H1 (cell line): ENCODE data around the gene INSIG1. TPM values are rescaled to one million over a fixed set of nuclear protein-coding genes. Genes with fewer than 3 reads are reported as not detected.
A peak's percentile ranks its signal among the peaks of the same experiment; 100 is the strongest.

Experiments
- CTCF ChIA-PET: fragments of 300-600 bp; sonication (Branson Sonifier 250); formaldehyde crosslinking; loops from one replicate; lab custom pipeline; 2021; ENCODE audit not compliant: partially characterized antibody; lab: Charles Lee
- POLR2A ChIA-PET: fragments of 300-600 bp; sonication (Branson Sonifier 250); formaldehyde crosslinking; loops from one replicate; lab custom pipeline; 2021; ENCODE audit warnings: inconsistent platforms; ENCODE audit not compliant: partially characterized antibody; lab: Charles Lee
- DNase-seq, 2 experiments: peaks; one replicate each; pipeline versions ENCODE4 v3.0.0 to v3.0.0-alpha.2; 2010 to 2022; ENCODE audit warnings: low spot score in 2 of 2, low read depth in 1 of 2, mixed read lengths in 1 of 2
- FAIRE-seq: peaks from 2 replicates; lab custom pipeline; 2011; peaks lifted over from hg19 to GRCh38; lab: Jason Lieb, UNC
- H2AFZ ChIP-seq: 2 replicates; pipeline ENCODE4 v1.8.1; 2012; ENCODE audit warnings: low read length, inconsistent platforms
- H2AK5ac ChIP-seq: 2 replicates; pipeline ENCODE4 v1.6.1; 2013; ENCODE audit warnings: low read depth, low read length
- H2BK120ac ChIP-seq: replicated peaks from 2 replicates; pipeline ENCODE3; 2013; ENCODE audit warnings: low read depth, low read length, inconsistent platforms
- H2BK12ac ChIP-seq: 2 replicates; pipeline ENCODE4 v1.6.1; 2013; ENCODE audit warnings: low read depth, low read length
- H2BK15ac ChIP-seq: 2 replicates; pipeline ENCODE4 v1.6.1; 2013; ENCODE audit warnings: low read length
- H2BK20ac ChIP-seq: 2 replicates; pipeline ENCODE4 v1.6.1; 2013; ENCODE audit warnings: low read length
- H2BK5ac ChIP-seq: 2 replicates; pipeline ENCODE4 v1.6.1; 2013; ENCODE audit warnings: low read depth, low read length
- H3K14ac ChIP-seq: 2 replicates; pipeline ENCODE4 v1.6.1; 2013; ENCODE audit warnings: inconsistent platforms; ENCODE audit not compliant: insufficient read length
- H3K18ac ChIP-seq: 2 replicates; pipeline ENCODE4 v1.6.1; 2013; ENCODE audit warnings: low read length; ENCODE audit errors: extremely low read depth
- H3K23ac ChIP-seq: 2 replicates; pipeline ENCODE4 v1.6.1; 2013; ENCODE audit warnings: inconsistent platforms; ENCODE audit not compliant: insufficient read length
- H3K23me2 ChIP-seq: 2 replicates; pipeline ENCODE4 v1.6.1; 2013; ENCODE audit warnings: low read depth, low read length
- H3K27ac ChIP-seq: 2 replicates; pipeline ENCODE4 v1.6.1; 2011; ENCODE audit warnings: low read depth, low read length, inconsistent platforms
- H3K27me3 ChIP-seq, 4 experiments: replicated peaks in 1 of 4; 1 replicate in 1 of 4; 2 replicates in 3 of 4; pipeline versions ENCODE4 v1.6.1 to v1.8.1; 2011 to 2013; ENCODE audit warnings: low read length in 3 of 4, mild to moderate bottlenecking in 3 of 4, inconsistent platforms in 2 of 4, mixed read lengths in 2 of 4, moderate library complexity in 1 of 4; ENCODE audit not compliant: control insufficient read depth in 3 of 4, insufficient read depth in 3 of 4; ENCODE audit errors: extremely low read depth in 1 of 4
- H3K36me3 ChIP-seq, 4 experiments: 2 replicates each; pipeline versions ENCODE4 v1.6.1 to v1.8.1; 2011 to 2013; ENCODE audit warnings: mild to moderate bottlenecking in 4 of 4, low read length in 3 of 4, moderate library complexity in 2 of 4, control low read depth in 1 of 4, inconsistent platforms in 1 of 4; ENCODE audit not compliant: insufficient read depth in 4 of 4, control insufficient read depth in 2 of 4
- H3K4ac ChIP-seq: replicated peaks from 2 replicates; pipeline ENCODE3; 2013; ENCODE audit warnings: low read length, low read depth, mixed read lengths, inconsistent platforms; ENCODE audit not compliant: insufficient read length
- H3K4me1 ChIP-seq, 4 experiments: replicated peaks in 1 of 4; 1 replicate in 1 of 4; 2 replicates in 3 of 4; pipeline versions ENCODE4 v1.6.1 to v1.8.1; 2011 to 2013; ENCODE audit warnings: low read length in 3 of 4, inconsistent platforms in 2 of 4, mixed read lengths in 1 of 4; ENCODE audit not compliant: insufficient read depth in 4 of 4, control insufficient read depth in 3 of 4
- H3K4me2 ChIP-seq, 2 experiments: 2 replicates each; pipeline versions ENCODE4 v1.6.1 to v1.8.1; 2011 to 2013; ENCODE audit warnings: low read depth in 2 of 2, low read length in 2 of 2, control low read depth in 1 of 2, inconsistent platforms in 1 of 2, mild to moderate bottlenecking in 1 of 2; ENCODE audit not compliant: insufficient read depth in 1 of 2
- H3K4me3 ChIP-seq, 4 experiments: fragments of 200-600, 300-600 bp in 1 of 4; sonication (generic), shearing (Covaris generic), sonication (Bioruptor Twin) in 1 of 4; 2 replicates each; pipeline versions ENCODE4 v1.5.1 to v1.8.1; 2011 to 2016; ENCODE audit warnings: low read length in 4 of 4, low read depth in 3 of 4, control low read depth in 2 of 4, inconsistent platforms in 2 of 4, mild to moderate bottlenecking in 2 of 4, mixed read lengths in 1 of 4, moderate library complexity in 1 of 4; ENCODE audit not compliant: insufficient read depth in 2 of 4; ENCODE audit errors: extremely low read depth in 1 of 4
- H3K56ac ChIP-seq: replicated peaks from 2 replicates; pipeline ENCODE3; 2013; ENCODE audit warnings: low read depth, mild to moderate bottlenecking, mixed read lengths, low read length, inconsistent platforms; ENCODE audit not compliant: insufficient read length
- H3K79me1 ChIP-seq: 2 replicates; pipeline ENCODE4 v1.6.1; 2013; ENCODE audit warnings: low read depth, low read length, control low read depth
- H3K79me2 ChIP-seq, 2 experiments: 2 replicates each; pipeline versions ENCODE4 v1.6.1 to v1.8.1; 2012 to 2013; ENCODE audit warnings: low read length in 2 of 2, mild to moderate bottlenecking in 2 of 2, inconsistent platforms in 1 of 2; ENCODE audit not compliant: insufficient read depth in 2 of 2, control insufficient read depth in 1 of 2
- H3K9ac ChIP-seq, 4 experiments: replicated peaks in 1 of 4; 1 replicate in 1 of 4; 2 replicates in 3 of 4; pipeline versions ENCODE4 v1.6.1 to v1.8.1; 2011 to 2013; ENCODE audit warnings: low read depth in 3 of 4, low read length in 3 of 4, control low read depth in 2 of 4, mild to moderate bottlenecking in 2 of 4, moderate library complexity in 2 of 4, inconsistent platforms in 1 of 4; ENCODE audit errors: extremely low read depth in 1 of 4
- H3K9me3 ChIP-seq, 2 experiments: 2 replicates each; pipeline versions ENCODE4 v1.6.1 to v1.8.1; 2012 to 2013; ENCODE audit warnings: mild to moderate bottlenecking in 2 of 2, moderate library complexity in 2 of 2, control low read depth in 1 of 2, inconsistent platforms in 1 of 2, low read depth in 1 of 2, low read length in 1 of 2, mixed read lengths in 1 of 2; ENCODE audit not compliant: insufficient read depth in 2 of 2
- H4K20me1 ChIP-seq, 2 experiments: replicated peaks in 1 of 2; 2 replicates each; pipeline versions ENCODE3 to v1.8.1; 2011 to 2013; ENCODE audit warnings: inconsistent platforms in 2 of 2, low read length in 2 of 2, mild to moderate bottlenecking in 1 of 2; ENCODE audit not compliant: insufficient read depth in 2 of 2, control insufficient read depth in 1 of 2
- H4K5ac ChIP-seq: 2 replicates; pipeline ENCODE4 v1.6.1; 2013; ENCODE audit warnings: low read length, low read depth, mixed read lengths, inconsistent platforms; ENCODE audit not compliant: insufficient read length
- H4K8ac ChIP-seq: 2 replicates; pipeline ENCODE4 v1.8.0; 2013; ENCODE audit warnings: mild to moderate bottlenecking, moderate library complexity, low read length, inconsistent platforms; ENCODE audit not compliant: insufficient read depth; ENCODE audit errors: extremely low read depth
- H4K91ac ChIP-seq: replicated peaks from 2 replicates; pipeline ENCODE3; 2013; ENCODE audit warnings: low read length, mixed read lengths, inconsistent platforms; ENCODE audit not compliant: insufficient read length
- ASH2L ChIP-seq: fragments of 200-600, 300-600 bp; sonication (generic); IDR thresholded peaks from one replicate; pipeline ENCODE4 v1.7.1; 2017; ENCODE audit warnings: low read length
- BRCA1 ChIP-seq: IDR thresholded peaks from 2 replicates; pipeline ENCODE4 v1.6.1; 2012; ENCODE audit warnings: low read depth, low read length, improper control_type of control experiment
- CBX8 ChIP-seq: fragments of 300-800, 300-1000 bp; sonication (generic); IDR thresholded peaks from 2 replicates; pipeline ENCODE4 v1.7.1; 2016; ENCODE audit warnings: low read depth, low read length, borderline replicate concordance
- CEBPB ChIP-seq: IDR thresholded peaks from 2 replicates; pipeline ENCODE4 v1.6.1; 2012; ENCODE audit warnings: low read depth, low read length
- CHD2 ChIP-seq: IDR thresholded peaks from 2 replicates; pipeline ENCODE4 v1.6.1; 2012; ENCODE audit warnings: low read length, improper control_type of control experiment
- KDM1A ChIP-seq: fragments of 200-600, 300-600 bp; sonication (generic); IDR thresholded peaks from 2 replicates; pipeline ENCODE4 v1.7.1; 2016; ENCODE audit warnings: mild to moderate bottlenecking, low read length, borderline replicate concordance
- MAX ChIP-seq: IDR thresholded peaks from 2 replicates; pipeline ENCODE4 v1.6.1; 2012; ENCODE audit warnings: inconsistent platforms
- RBBP5 ChIP-seq: IDR thresholded peaks from 2 replicates; pipeline ENCODE4 v1.7.1; 2012; ENCODE audit warnings: low read depth, mild to moderate bottlenecking, inconsistent platforms, low read length, moderate library complexity, borderline replicate concordance
- SP1 ChIP-seq: IDR thresholded peaks from 2 replicates; pipeline ENCODE4 v1.6.1; 2011; ENCODE audit warnings: low read depth, low read length
- USF2 ChIP-seq: IDR thresholded peaks from 2 replicates; pipeline ENCODE4 v1.6.1; 2011; ENCODE audit warnings: low read length, improper control_type of control experiment
- ZNF274 ChIP-seq: IDR thresholded peaks from 2 replicates; pipeline ENCODE4 v1.7.0; 2012; ENCODE audit warnings: low read length, borderline replicate concordance; ENCODE audit errors: extremely low read depth
- WGBS, 2 experiments: shearing (Covaris generic) in 1 of 2; methylation state at CpG; one replicate each; pipeline versions ENCODE4 v1.1.6 to v1.1.7; 2013 to 2015; ENCODE audit warnings: low lambda C conversion rate in 2 of 2, mixed read lengths in 2 of 2, inconsistent platforms in 1 of 2, low coverage in 1 of 2, missing lambda C conversion rate in 1 of 2; ENCODE audit not compliant: insufficient replicate concordance in 2 of 2, insufficient coverage in 1 of 2, insufficient read length in 1 of 2; ENCODE audit errors: extremely low coverage in 1 of 2, missing lambda C conversion rate in 1 of 2; 5-methylcytosine and 5-hydroxymethylcytosine counted together
- polyA plus RNA-seq, 7 experiments: library from polyadenylated mRNA; depleted of rRNA in 3 of 7; stranded (reverse) in 5 of 7; unstranded in 2 of 7; fragments of >200 nt in 5 of 7; fragments of 200-250 nt in 2 of 7; gene quantifications; 1 replicate in 5 of 7; 2 replicates in 1 of 7; 4 replicates in 1 of 7; pipeline versions ENCODE4 v1.2.1 to v1.2.3, GENCODE V29; 2011 to 2013; ENCODE audit warnings: missing spikeins in 2 of 7, mixed read lengths in 2 of 7
- total RNA-seq: library from RNA; stranded (reverse); fragmentation: NEBNext Ultra II Directional; extraction: Animal tissue kit (Norgen Biotek cat#: 25700); gene quantifications from 2 replicates; pipeline ENCODE4 v1.2.1, GENCODE V29; 2021

The INSIG1 gene
- total and polyA plus RNA-seq, 2 of the 8 experiments (the other 6 are each of a cell fraction or from before 2014, with no cell fraction given): 40.0 to 58.4 TPM

DNA sequence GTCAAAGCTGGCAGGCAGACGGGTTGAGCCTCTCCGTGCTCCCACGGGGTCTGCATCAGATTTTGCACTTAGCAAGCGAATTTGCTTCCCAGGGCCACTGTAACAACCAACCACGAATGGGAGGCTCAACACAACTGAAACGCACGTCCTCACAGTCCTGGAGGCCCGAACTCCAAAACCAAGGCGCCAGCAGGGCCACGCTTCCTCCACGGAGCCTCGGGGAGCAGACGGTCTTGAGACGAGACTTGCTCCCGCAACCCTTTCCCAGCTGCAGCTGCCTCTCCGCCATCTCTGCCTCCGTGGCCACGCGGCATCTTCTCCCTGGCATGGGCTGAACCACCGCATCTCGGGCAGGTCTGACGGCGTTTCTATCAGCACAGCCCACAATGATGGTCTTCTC, 30.2 kb upstream of the INSIG1 start:
- TF ChIP-seq RBBP5: no peak
- TF ChIP-seq SP1: no peak
- no peak for TF ChIP-seq CEBPB
- TF ChIP-seq ASH2L: no peak
- no peak for TF ChIP-seq BRCA1
- no peak for TF ChIP-seq MAX
- TF ChIP-seq CBX8: no peak
- TF ChIP-seq KDM1A: no peak
- no peak for TF ChIP-seq USF2
- TF ChIP-seq CHD2: no peak
- no peak for TF ChIP-seq ZNF274
- H3K23ac ChIP-seq: no peak overlapping the region
- DNase-seq (no peak), FAIRE-seq (no peak)
- no peaks in the 10 kb centered on the region for H3K27me3 ChIP-seq
- H3K79me2 ChIP-seq: no peaks in the 10 kb centered on the region
- H2AK5ac ChIP-seq: no peak overlapping the region
- H3K23me2 ChIP-seq: peaks cover 7% of the 10 kb centered on the region; the same call in 1 of the 2 replicates
- CTCF ChIA-PET: no interaction called here
- no peak overlapping the region for H3K4me2 ChIP-seq
- H4K20me1 ChIP-seq: peaks cover 0 to 4% of the 10 kb centered on the region in 2 experiments
- H3K36me3 ChIP-seq: no peaks in the 10 kb centered on the region
- H3K4me1 ChIP-seq: no peaks in the 10 kb centered on the region; a peak in 1 of 7 replicates
- no peaks in the 10 kb centered on the region for H3K79me1 ChIP-seq
- H2BK120ac ChIP-seq: no peak overlapping the region
- H2BK5ac ChIP-seq: peak overlapping the region; percentile 35; the same call in 1 of the 2 replicates
- no peaks in the 10 kb centered on the region; a peak in 1 of 4 replicates for H3K9me3 ChIP-seq
- no peak overlapping the region for H2BK20ac ChIP-seq
- no peak overlapping the region for H2AFZ ChIP-seq
- no peak overlapping the region for H3K9ac ChIP-seq
- POLR2A ChIA-PET: no interaction called here
- no peak overlapping the region for H3K4ac ChIP-seq
- no peak overlapping the region for H4K91ac ChIP-seq
- H2BK15ac ChIP-seq: no peak overlapping the region
- H4K8ac ChIP-seq: no peak overlapping the region
- WGBS, 2 experiments: 91% methylated on average over 23 of the region's 23 CpGs; no CpG with 5 or more reads in 1 of the 2 experiments
- H4K5ac ChIP-seq: no peak overlapping the region
- no peak overlapping the region for H3K56ac ChIP-seq
- H3K14ac ChIP-seq: no peak overlapping the region
- no peak overlapping the region for H3K27ac ChIP-seq
- H2BK12ac ChIP-seq: no peak overlapping the region
- no peak overlapping the region for H3K18ac ChIP-seq
- no peak overlapping the region for H3K4me3 ChIP-seq
